HG03571 (cell line): Measurements from ENCODE around the gene FAM184B.

ENCODE experiments used
- ATAC-seq: cut with Tn5 transposase; IDR thresholded peaks from one replicate; pipeline ENCODE4 v1.9.1; 2021; ENCODE audit not compliant: unreplicated experiment

The FAM184B gene

GRCh38 chr4:17778431-17778830 lies 3.0 kb downstream of the FAM184B start:
- ATAC-seq = no peak

DNA sequence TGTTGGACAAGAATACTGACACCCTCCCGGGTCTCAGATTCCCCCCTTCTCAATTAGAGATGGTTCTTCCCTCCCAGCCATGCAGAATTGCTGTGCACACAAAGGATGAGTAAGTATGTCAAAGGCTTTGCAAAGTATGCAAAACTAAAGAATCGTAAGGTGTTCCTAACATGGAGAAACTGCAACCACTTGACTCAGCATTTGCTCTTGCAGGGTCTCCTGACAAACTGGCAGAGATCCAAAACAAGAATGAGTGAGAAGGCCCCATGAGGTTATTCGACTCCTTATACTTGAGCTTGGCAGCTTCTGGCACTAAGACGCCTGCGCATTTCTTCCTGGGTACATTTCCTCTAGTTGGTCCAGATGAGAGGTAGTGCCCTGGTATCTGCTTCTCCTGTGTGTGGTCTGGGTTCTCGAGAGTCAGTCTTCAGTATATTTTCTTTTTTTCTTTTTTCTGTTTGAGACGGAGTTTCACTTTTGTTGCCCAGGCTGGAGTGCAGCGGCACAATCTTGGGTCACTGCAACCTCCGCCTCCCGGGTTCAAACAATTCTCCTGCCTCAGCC lies 8.2 kb downstream of the FAM184B start:
- ATAC-seq = no peak

DNA sequence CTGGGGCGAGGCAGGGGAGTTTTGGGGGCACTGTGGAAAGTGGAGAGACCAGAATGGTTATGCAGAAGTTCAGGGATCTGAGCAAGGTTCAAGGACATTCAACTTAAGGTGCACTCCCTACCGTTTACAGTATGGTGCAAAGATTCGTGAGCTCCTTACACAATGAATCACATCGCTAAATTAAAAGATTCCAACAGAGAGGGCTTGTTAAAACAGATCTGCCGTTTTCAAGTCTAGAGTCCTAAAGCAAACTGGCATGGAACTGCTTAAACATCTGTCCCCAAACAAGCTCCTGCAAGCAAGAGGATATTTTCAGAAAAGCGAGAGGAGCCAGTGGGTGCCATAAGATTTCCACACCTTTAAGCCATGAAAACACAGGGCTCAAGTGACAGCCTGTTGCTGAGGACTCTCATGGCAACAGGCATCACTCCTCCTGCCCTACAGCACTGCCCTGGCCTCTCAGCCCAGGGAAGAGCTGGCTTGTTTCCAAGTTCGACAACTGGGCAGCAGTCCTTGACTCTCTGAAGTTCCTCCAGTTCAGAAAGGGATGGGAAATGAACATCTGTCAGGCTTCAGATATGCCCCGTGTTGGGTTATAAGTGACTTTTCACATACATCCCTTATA lies 10.0 kb downstream of the FAM184B start:
- no peak for ATAC-seq

DNA sequence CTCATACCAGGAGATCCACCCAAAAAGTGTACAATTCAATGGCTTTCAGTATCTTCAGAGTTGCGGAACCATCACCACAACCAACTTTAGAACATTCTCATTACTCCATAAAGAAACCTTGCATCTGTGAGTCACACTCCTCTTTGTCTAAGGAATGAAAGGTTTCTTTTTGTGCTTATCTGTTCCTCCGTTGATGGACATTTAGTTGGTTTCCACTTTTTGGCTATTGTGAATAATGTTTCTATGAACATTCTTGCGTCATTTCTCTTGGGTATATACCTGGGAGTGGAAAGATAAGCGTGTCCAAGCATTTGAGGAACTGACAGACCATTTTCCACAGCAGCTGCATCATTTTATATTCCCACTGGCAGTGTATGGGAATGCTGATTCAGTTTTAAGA lies 10.6 kb downstream of the FAM184B start:
- no peak for ATAC-seq

GRCh38 chr4:17769406-17770174 lies 11.8 kb downstream of the FAM184B start:
- no peak for ATAC-seq

GRCh38 chr4:17766826-17767458 lies 14.5 kb downstream of the FAM184B start:
- ATAC-seq = no peak

DNA sequence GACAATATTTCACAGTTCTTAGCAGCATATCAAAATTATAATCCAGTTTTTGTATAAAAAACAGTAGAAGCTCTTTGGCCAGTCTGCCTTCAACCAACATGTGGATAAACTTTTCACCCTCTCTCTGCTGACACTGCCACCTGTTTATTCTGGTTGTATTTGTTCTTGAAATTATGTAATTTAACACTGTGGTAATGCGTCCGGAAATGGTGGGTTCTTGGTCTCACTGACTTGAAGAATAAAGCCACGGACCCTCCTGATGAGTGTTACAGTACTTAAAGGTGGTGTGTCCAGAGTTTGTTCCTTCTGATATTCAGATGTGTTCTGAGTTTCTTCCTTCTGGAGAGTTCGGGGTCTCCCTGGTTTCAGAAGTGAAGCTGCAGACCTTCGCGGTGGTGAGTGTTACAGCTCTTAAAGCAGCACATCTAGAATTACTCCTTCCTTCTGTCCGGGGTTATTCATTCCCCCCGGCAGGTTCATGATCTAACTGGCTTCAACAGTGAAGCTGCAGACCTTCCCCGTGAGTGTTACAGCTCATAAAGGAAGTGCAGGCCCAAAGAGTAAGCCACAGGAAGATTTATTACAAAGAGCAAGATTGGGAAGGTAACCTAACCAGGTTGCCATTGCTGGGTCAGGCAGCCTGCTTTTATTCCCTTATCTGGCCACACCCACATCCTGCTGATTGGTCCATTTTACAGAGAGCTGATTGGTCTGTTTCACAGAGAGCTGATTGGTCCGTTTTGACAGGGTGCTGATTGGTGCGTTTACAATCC lies 15.7 kb downstream of the FAM184B start:
- no peak for ATAC-seq

GRCh38 chr4:17763931-17764330 lies 17.5 kb downstream of the FAM184B start:
- ATAC-seq = no peak

- ATAC-seq = no peak
Measured at GRCh38 chr4:17763416-17763815, 18.0 kb downstream of the FAM184B start.

GRCh38 chr4:17762726-17763125 lies 18.7 kb downstream of the FAM184B start:
- ATAC-seq = no peak

GRCh38 chr4:17761062-17761461 lies 20.4 kb downstream of the FAM184B start:
- ATAC-seq = no peak

DNA sequence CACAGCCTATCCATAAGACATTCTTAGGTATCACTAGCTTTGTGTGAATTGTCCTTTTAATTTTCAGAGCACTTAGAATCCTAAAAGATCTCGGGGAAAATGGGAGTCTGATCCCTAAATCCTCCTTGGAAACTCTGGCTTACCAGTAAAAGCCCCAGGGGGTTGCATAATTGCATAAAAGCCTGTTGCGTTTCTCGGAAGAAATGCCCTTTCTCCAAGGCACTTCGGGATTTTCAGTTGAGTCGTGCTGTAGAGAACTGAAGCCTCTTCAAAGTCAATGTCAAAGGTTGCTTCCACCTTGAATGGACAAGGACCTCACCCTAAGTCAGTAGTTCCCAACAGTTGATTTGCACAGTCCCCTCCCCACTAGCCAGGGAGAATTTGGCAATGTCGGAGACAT lies 20.8 kb downstream of the FAM184B start:
- ATAC-seq = no peak

DNA sequence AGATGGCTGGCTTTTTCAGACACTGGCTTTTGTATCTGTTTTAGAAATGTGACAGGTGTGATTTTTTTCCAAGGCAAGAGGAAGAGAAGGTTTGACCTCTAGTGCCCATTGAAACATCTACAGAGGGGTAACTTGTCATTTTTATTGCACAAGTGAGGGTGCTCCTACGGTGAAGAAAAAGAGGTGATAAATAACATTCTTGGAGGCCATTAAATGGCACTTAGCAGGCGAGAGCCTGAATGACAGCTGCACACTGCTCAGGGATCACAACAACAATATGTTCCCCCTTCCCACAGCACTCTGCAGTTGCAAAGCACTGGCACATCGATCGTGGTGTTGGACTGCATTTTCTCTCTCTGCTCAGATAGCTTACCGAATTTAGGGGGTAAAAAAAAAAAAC lies 22.9 kb downstream of the FAM184B start:
- ATAC-seq = no peak

GRCh38 chr4:17757621-17758020 lies 23.8 kb downstream of the FAM184B start:
- no peak for ATAC-seq

GRCh38 chr4:17753646-17754045 lies 27.8 kb downstream of the FAM184B start:
- no peak for ATAC-seq

GRCh38 chr4:17740702-17741101 lies 40.7 kb downstream of the FAM184B start:
- no peak for ATAC-seq

DNA sequence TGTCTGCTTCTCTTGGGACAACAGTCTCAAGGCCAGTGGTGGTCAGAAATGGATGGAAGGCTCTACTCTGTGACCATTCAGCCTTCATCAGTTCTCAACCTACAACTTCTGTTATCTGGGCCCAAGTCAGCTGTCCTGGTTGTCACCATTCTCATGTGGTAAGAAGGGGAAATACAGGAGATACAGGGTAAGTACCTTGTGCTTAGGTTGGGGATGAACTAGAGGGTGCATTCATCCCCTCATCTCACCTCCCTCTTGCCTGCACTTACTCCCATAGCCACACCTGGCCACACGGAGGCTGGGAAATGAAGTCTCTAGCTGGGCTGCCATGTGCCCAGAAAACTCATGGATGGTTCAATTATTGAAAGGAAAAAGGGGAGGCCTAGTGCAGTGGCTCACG lies 44.9 kb downstream of the FAM184B start:
- ATAC-seq = no peak

DNA sequence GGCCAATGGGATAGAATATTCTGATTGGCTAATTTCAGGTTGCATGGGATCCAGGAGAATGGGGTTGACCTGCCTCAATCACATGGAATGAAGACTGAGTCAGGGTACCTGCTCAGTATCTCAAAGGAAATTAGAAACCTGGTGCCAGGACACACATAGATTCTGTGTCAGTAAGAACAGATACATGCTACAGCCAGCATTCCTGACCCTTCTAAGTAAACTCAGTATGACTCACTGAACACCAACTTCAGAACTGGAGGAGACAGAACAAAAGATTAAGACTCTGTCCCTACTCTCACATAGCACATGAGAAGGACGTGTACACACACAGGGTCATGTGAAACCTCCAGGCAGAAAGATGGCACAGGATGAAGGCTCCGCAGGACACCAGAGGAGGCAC lies 54.5 kb downstream of the FAM184B start:
- no peak for ATAC-seq

DNA sequence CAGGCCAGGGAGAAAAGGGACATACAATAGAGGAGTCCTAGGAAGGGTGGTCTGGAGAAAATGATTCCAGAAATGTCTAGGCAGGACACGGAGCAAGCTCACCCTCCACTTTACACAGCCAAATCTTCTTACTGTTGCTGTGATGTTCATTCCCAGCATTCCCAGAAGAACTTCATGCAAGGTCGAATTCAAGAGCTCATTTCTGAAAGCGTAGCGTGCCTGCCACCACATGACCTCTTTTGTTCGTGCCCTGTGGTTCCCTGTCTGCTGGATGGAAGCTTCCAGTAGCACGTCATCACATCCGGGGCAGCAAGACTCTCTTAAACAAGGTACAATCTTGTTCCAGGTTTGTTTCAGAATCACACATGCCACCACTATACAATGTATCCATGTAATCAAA lies 57.8 kb downstream of the FAM184B start:
- ATAC-seq = no peak

- no peak for ATAC-seq
Measured at GRCh38 chr4:17722356-17722700, 59.1 kb downstream of the FAM184B start.
